Karpas-422 (cell line): ENCODE measurements around the gene FLII. TPM values are rescaled to one million over a fixed set of nuclear protein-coding genes. Genes with fewer than 3 reads are reported as not detected.
A peak's percentile ranks its signal among the peaks of the same experiment; 100 is the strongest.

Experiments
- DNase-seq: peaks from one replicate; pipeline ENCODE4 v3.0.0-alpha.2; 2015
- H2AFZ ChIP-seq: fragments of 200-600 bp; sonication (generic); 2 replicates; pipeline ENCODE4 v1.6.1; 2014; ENCODE audit warnings: antibody characterized with exemption, low read length, mixed read lengths
- H3K27ac ChIP-seq: fragments of 200-600 bp; sonication (generic); 2 replicates; pipeline ENCODE4 v1.5.1; 2014; ENCODE audit warnings: mild to moderate bottlenecking, low read length, moderate library complexity
- H3K27me3 ChIP-seq: fragments of 200-600 bp; sonication (generic); 2 replicates; pipeline ENCODE4 v1.6.1; 2014; ENCODE audit warnings: low read length, mixed read lengths
- H3K36me3 ChIP-seq: fragments of 200-600 bp; sonication (generic); 2 replicates; pipeline ENCODE4 v1.6.1; 2014; ENCODE audit warnings: low read length, mixed read lengths; ENCODE audit not compliant: insufficient read depth
- H3K4me1 ChIP-seq: fragments of 200-600 bp; sonication (generic); 2 replicates; pipeline ENCODE4 v1.6.1; 2014; ENCODE audit warnings: mild to moderate bottlenecking, low read length, mixed read lengths
- H3K4me2 ChIP-seq: fragments of 200-600 bp; sonication (generic); 2 replicates; pipeline ENCODE4 v1.6.1; 2014; ENCODE audit warnings: low read length, low read depth, mild to moderate bottlenecking; ENCODE audit not compliant: poor library complexity, severe bottlenecking
- H3K4me3 ChIP-seq: fragments of 200-600 bp; sonication (generic); 2 replicates; pipeline ENCODE4 v1.5.1; 2014; ENCODE audit warnings: mild to moderate bottlenecking, antibody characterized with exemption, low read length, mixed read lengths
- H3K79me2 ChIP-seq: fragments of 200-600 bp; sonication (generic); 2 replicates; pipeline ENCODE4 v1.6.1; 2014; ENCODE audit warnings: mild to moderate bottlenecking, low read length, mixed read lengths
- H3K9ac ChIP-seq: fragments of 200-600 bp; sonication (generic); 2 replicates; pipeline ENCODE4 v1.6.0; 2014; ENCODE audit warnings: low read length
- H3K9me2 ChIP-seq: fragments of 200-600 bp; sonication (generic), shearing (Covaris generic); replicated peaks from 2 replicates; pipeline ENCODE4 v1.6.0; 2014; ENCODE audit warnings: mild to moderate bottlenecking, low read length, moderate library complexity; ENCODE audit not compliant: insufficient read depth
- H3K9me3 ChIP-seq: fragments of 300-700, 200-600 bp; sonication (generic); 2 replicates; pipeline ENCODE4 v1.6.1; 2014; ENCODE audit warnings: low read length, mixed read lengths
- H4K20me1 ChIP-seq: fragments of 200-600 bp; sonication (generic); 2 replicates; pipeline ENCODE4 v1.6.1; 2014; ENCODE audit warnings: mild to moderate bottlenecking, antibody characterized with exemption, low read length, low read depth; ENCODE audit not compliant: insufficient read depth
- total RNA-seq: library from RNA; depleted of rRNA; stranded (reverse); fragments of >200 nt; shearing (Covaris generic); gene quantifications from 2 replicates; pipeline ENCODE4 v1.2.3, GENCODE V29; 2014; ENCODE audit warnings: low replicate concordance

The FLII gene
- total RNA-seq, 1 experiment from 2014 or later: 166 TPM

DNA sequence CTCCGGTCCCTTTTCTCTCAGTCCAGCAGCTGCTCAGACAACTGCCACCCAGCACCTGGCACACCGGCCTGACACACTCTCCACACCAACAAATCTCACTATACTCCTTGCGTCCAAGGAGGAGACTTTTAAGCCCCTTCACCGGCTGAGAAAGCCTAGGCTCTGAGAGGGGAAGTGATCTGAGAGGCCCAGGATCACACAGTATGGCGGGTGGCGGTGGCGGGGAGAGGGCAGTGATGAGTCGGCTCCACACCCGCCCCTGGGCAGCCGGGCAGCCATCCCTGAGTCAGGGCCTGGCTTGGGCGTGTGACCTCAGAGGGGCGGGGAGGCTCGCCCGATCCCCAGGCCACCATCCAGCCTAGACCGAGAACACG is 569 bp downstream of the FLII start:
- Histone ChIP-seq H3K9me2 (no peaks in the 10 kb centered on the region), H3K79me2 (peaks cover 29% of the 10 kb centered on the region), H3K27me3 (no peaks in the 10 kb centered on the region), H2AFZ (peak overlapping the region; percentile 100), H3K4me1 (peaks cover 35% of the 10 kb centered on the region), H3K4me3 (peak overlapping the region; percentile 83), H3K9me3 (no peaks in the 10 kb centered on the region), H3K27ac (peak overlapping the region; percentile 45; the same call in 1 of the 2 replicates), H3K4me2 (peak overlapping the region; percentile 86), H3K36me3 (peaks cover 6% of the 10 kb centered on the region; the same call in 1 of the 2 replicates), H3K9ac (peak overlapping the region; percentile 94), H4K20me1 (peaks cover 9% of the 10 kb centered on the region; the same call in 1 of the 2 replicates)
- peak; percentile 75 for DNase-seq

DNA sequence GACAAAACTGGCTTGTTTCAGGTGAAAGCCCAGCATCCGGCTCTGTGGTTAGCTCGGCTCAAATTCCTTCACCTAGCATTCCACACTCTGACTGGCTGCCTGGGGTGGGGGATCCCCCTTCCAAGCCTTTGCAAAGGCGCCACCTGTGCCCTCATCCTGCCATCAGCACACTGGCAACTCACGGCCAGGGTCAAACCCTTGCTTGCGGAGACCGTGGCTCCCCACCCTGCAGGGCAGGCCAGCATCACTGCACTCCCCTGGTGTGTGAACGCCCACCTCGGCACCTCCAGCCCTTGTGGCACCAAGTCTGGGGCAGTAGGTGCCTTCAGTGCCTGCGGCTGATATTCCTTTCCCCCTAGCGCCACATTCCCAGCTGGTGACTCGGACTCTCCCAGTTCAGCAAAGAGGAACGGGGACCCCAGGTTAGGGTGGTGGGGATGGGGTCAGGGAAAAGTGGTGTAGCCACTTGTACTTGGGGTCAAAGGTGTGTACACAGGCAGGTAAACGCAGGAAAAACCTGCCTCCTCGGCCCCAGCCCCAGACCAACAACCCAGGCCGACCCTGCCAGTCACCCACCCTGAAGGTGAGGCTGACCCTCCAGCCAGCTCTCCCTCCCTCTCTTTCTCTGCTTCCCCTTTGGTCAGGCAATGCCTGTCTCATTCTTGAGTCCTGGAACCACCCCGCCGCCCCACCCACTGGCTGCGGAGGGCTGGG is 1.1 kb downstream of the FLII start:
- no peak for DNase-seq
- Histone ChIP-seq H3K9me2 (no peaks in the 10 kb centered on the region), H3K9me3 (no peaks in the 10 kb centered on the region), H3K9ac (peak overlapping the region; percentile 94), H3K4me1 (peaks cover 35% of the 10 kb centered on the region), H3K4me3 (peak overlapping the region; percentile 83), H3K36me3 (peaks cover 6% of the 10 kb centered on the region; the same call in 1 of the 2 replicates), H3K4me2 (peak overlapping the region; percentile 86), H2AFZ (peak overlapping the region; percentile 100; the same call in 1 of the 2 replicates), H4K20me1 (peaks cover 9% of the 10 kb centered on the region; the same call in 1 of the 2 replicates), H3K27me3 (no peaks in the 10 kb centered on the region), H3K79me2 (peaks cover 29% of the 10 kb centered on the region), H3K27ac (peak overlapping the region; percentile 45; the same call in 1 of the 2 replicates)

DNA sequence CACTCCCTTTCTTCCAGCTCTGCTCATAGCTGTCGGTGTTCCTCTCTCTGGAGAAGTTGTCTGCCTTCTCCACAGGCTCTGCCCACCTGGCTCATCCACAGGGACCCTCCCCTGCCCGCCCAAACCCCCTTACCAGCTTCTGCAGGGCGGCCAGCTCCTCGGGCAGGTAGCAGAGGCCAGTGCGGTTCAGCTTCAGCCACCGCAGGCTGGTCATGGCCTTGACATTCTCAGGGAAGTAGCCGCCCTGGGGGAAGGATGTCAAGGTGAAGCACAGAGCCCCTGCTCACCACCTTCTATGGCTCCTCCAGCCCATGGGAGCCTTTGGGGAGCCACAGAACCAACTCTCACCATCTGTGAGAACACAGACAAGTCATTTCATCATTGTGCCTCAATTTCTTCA is 1.8 kb downstream of the FLII start:
- peak overlapping the region; percentile 86 for H3K4me2 ChIP-seq

DNA sequence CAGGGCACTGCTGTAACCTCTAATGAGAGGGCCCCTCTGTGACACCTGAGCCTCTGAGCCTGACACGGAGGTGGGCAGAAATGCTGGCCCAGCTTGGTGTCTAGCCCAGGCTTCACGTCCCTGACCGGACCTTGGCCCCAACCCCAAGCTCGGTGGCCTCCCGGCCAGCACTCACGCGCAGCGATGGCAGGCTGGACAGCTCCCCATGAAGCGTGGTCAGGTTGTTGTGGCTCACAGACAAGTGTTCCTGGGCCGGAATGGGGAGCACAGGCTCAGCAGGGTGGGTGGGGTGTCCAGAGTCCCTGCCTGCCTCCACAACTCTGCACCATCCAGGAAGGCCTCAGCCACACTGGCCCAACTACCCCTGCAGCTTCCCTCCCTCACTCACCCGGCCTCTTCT is 2.2 kb downstream of the FLII start:
- no peak for DNase-seq
- H2AFZ ChIP-seq: no peak overlapping the region
- no peaks in the 10 kb centered on the region for H3K27me3 ChIP-seq
- H4K20me1 ChIP-seq: peaks cover 9% of the 10 kb centered on the region; the same call in 1 of the 2 replicates
- H3K4me3 ChIP-seq: no peak overlapping the region
- peaks cover 26% of the 10 kb centered on the region for H3K4me1 ChIP-seq
- H3K79me2 ChIP-seq: peaks cover 29% of the 10 kb centered on the region
- H3K36me3 ChIP-seq: peaks cover 6% of the 10 kb centered on the region; the same call in 1 of the 2 replicates
- no peaks in the 10 kb centered on the region for H3K9me2 ChIP-seq
- no peak overlapping the region for H3K9ac ChIP-seq
- H3K4me2 ChIP-seq: no peak overlapping the region
- H3K27ac ChIP-seq: no peak overlapping the region
- H3K9me3 ChIP-seq: no peaks in the 10 kb centered on the region

More for the DNA sequence above, 1.8 kb downstream of the FLII start:
- peaks cover 31% of the 10 kb centered on the region for H3K4me1 ChIP-seq
- no peak overlapping the region for H2AFZ ChIP-seq
- no peak overlapping the region for H3K27ac ChIP-seq
- DNase-seq: no peak
- peak overlapping the region; percentile 94 for H3K9ac ChIP-seq
- no peaks in the 10 kb centered on the region for H3K9me2 ChIP-seq
- peaks cover 9% of the 10 kb centered on the region; the same call in 1 of the 2 replicates for H4K20me1 ChIP-seq
- no peaks in the 10 kb centered on the region for H3K9me3 ChIP-seq
- peaks cover 6% of the 10 kb centered on the region; the same call in 1 of the 2 replicates for H3K36me3 ChIP-seq
- no peaks in the 10 kb centered on the region for H3K27me3 ChIP-seq
- peaks cover 29% of the 10 kb centered on the region for H3K79me2 ChIP-seq
- H3K4me3 ChIP-seq: peak overlapping the region; percentile 83

- H3K27ac ChIP-seq: no peak overlapping the region
- H3K4me2 ChIP-seq: no peak overlapping the region
- H3K79me2 ChIP-seq: peaks cover 29% of the 10 kb centered on the region
- H3K27me3 ChIP-seq: no peaks in the 10 kb centered on the region
- no peaks in the 10 kb centered on the region for H3K9me3 ChIP-seq
- H3K4me1 ChIP-seq: peaks cover 22% of the 10 kb centered on the region
- H3K9ac ChIP-seq: no peak overlapping the region
- no peak for DNase-seq
- peaks cover 9% of the 10 kb centered on the region; the same call in 1 of the 2 replicates for H4K20me1 ChIP-seq
- no peak overlapping the region for H2AFZ ChIP-seq
- H3K9me2 ChIP-seq: no peaks in the 10 kb centered on the region
- peaks cover 6% of the 10 kb centered on the region; the same call in 1 of the 2 replicates for H3K36me3 ChIP-seq
- H3K4me3 ChIP-seq: no peak overlapping the region
Measured at GRCh38 chr17:18254888-18255649, 3.5 kb downstream of the FLII start.

DNA sequence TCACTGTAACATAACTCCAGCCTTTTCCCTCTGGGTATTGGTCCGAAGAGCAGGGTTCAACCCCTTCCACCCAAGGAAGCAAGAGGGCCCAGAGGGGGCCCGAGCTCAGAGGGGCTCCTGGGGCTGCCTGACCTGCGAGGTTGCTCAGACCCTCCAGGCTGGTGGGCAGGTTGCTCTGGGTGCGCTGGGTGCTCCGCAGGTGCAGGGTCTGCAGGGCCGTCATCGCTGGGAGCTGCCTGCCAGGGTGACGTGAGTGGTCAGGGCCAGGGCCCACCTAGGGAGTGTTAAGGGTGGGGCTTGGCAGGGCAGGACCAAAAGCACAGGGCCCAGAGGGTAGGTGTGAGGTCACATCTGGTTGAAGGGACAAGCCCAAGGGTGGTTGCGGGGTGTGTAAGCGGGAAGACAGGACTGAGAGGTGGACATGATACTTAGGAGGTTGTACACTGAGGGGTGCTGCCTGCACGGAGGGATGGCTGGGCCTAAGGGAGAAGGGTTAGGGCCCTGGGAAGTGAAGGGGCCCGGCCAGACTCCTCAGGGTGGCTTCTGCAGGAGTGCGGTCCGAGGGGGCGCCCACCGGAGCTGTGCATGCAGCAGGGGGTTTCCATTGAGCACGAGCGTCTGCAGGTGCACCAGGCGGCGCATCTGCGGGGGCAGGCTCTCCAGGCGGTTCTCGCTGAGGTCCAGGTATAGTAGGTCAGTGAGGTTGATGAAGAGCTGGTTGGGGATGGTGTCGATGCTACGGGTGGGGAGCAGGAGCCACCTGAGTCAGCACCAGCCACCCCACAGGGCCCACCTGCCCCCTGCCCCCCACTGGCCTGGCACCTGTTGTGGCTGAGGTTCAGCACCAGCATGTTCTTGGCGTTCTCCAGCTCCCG is 4.4 kb downstream of the FLII start:
- no peak overlapping the region for H3K9ac ChIP-seq
- no peaks in the 10 kb centered on the region for H3K27me3 ChIP-seq
- peaks cover 16% of the 10 kb centered on the region for H3K4me1 ChIP-seq
- H3K36me3 ChIP-seq: peaks cover 6% of the 10 kb centered on the region; the same call in 1 of the 2 replicates
- H3K9me3 ChIP-seq: no peaks in the 10 kb centered on the region
- no peak for DNase-seq
- peaks cover 9% of the 10 kb centered on the region; the same call in 1 of the 2 replicates for H4K20me1 ChIP-seq
- peaks cover 29% of the 10 kb centered on the region for H3K79me2 ChIP-seq
- H3K9me2 ChIP-seq: no peaks in the 10 kb centered on the region
- H2AFZ ChIP-seq: no peak overlapping the region
- H3K4me2 ChIP-seq: no peak overlapping the region
- H3K4me3 ChIP-seq: no peak overlapping the region
- H3K27ac ChIP-seq: no peak overlapping the region

- H2AFZ ChIP-seq: no peak overlapping the region
- DNase-seq: no peak
- no peak overlapping the region for H3K27ac ChIP-seq
- no peaks in the 10 kb centered on the region for H3K27me3 ChIP-seq
- H3K4me3 ChIP-seq: no peak overlapping the region
- H3K9ac ChIP-seq: no peak overlapping the region
- peaks cover 6% of the 10 kb centered on the region; the same call in 1 of the 2 replicates for H3K36me3 ChIP-seq
- peaks cover 12% of the 10 kb centered on the region for H3K4me1 ChIP-seq
- peaks cover 27% of the 10 kb centered on the region for H3K79me2 ChIP-seq
- H3K9me2 ChIP-seq: no peaks in the 10 kb centered on the region
- no peak overlapping the region for H3K4me2 ChIP-seq
- H3K9me3 ChIP-seq: no peaks in the 10 kb centered on the region
- peaks cover 9% of the 10 kb centered on the region; the same call in 1 of the 2 replicates for H4K20me1 ChIP-seq
Measured at GRCh38 chr17:18253187-18253884, 5.2 kb downstream of the FLII start.
